ENCODE measurements around the gene HUNK.

The HUNK gene

DNA sequence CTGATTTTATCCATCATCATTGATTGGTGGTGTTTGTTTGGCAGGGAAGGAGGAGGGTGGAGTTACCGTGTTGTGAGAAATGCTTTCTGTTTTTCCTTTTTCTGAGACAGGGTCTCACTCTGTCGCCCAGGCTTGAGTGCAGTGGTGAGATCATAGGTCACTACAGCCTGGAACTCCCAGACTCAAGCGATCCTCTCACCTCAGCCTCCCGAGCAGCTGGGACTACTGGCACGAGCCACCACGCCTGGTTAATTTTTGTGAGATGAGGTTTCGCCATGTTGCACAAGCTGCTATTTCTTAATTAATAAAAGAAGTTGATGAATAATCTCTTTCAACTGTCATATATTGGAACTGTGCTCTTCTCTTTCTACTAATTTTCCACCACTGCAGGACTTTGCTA, 44.3 kb downstream of the HUNK start:
- no peak for TF ChIP-seq EP300 (IDR thresholded peaks at IDR 0.05; ENCODE audit: borderline replicate concordance)
- no peak for TF ChIP-seq RAD21 (IDR thresholded peaks at IDR 0.05; ENCODE audit: low read depth)
- no peak for TF ChIP-seq TCF12 (IDR thresholded peaks at IDR 0.05; ENCODE audit: low read depth)
- TF ChIP-seq, protein P1, sequence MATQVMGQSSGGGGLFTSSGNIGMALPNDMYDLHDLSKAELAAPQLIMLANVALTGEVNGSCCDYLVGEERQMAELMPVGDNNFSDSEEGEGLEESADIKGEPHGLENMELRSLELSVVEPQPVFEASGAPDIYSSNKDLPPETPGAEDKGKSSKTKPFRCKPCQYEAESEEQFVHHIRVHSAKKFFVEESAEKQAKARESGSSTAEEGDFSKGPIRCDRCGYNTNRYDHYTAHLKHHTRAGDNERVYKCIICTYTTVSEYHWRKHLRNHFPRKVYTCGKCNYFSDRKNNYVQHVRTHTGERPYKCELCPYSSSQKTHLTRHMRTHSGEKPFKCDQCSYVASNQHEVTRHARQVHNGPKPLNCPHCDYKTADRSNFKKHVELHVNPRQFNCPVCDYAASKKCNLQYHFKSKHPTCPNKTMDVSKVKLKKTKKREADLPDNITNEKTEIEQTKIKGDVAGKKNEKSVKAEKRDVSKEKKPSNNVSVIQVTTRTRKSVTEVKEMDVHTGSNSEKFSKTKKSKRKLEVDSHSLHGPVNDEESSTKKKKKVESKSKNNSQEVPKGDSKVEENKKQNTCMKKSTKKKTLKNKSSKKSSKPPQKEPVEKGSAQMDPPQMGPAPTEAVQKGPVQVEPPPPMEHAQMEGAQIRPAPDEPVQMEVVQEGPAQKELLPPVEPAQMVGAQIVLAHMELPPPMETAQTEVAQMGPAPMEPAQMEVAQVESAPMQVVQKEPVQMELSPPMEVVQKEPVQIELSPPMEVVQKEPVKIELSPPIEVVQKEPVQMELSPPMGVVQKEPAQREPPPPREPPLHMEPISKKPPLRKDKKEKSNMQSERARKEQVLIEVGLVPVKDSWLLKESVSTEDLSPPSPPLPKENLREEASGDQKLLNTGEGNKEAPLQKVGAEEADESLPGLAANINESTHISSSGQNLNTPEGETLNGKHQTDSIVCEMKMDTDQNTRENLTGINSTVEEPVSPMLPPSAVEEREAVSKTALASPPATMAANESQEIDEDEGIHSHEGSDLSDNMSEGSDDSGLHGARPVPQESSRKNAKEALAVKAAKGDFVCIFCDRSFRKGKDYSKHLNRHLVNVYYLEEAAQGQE (IDR thresholded peaks at IDR 0.05; ENCODE audit: low read depth), result no peak
- no peak for TF ChIP-seq CREB1 (IDR thresholded peaks at IDR 0.05; ENCODE audit: low read depth)
- TF ChIP-seq, protein P2, sequence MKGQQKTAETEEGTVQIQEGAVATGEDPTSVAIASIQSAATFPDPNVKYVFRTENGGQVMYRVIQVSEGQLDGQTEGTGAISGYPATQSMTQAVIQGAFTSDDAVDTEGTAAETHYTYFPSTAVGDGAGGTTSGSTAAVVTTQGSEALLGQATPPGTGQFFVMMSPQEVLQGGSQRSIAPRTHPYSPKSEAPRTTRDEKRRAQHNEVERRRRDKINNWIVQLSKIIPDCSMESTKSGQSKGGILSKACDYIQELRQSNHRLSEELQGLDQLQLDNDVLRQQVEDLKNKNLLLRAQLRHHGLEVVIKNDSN (IDR thresholded peaks at IDR 0.05), result no peak
- no peak for TF ChIP-seq FOXM1 (IDR thresholded peaks at IDR 0.05; ENCODE audit: borderline replicate concordance, low read depth)
- no peak for TF ChIP-seq CEBPB (IDR thresholded peaks at IDR 0.05)
- no peak for TF ChIP-seq EGR1 (IDR thresholded peaks at IDR 0.05)
- TF ChIP-seq YY1 (IDR thresholded peaks at IDR 0.05; ENCODE audit: low read depth), result no peak

DNA sequence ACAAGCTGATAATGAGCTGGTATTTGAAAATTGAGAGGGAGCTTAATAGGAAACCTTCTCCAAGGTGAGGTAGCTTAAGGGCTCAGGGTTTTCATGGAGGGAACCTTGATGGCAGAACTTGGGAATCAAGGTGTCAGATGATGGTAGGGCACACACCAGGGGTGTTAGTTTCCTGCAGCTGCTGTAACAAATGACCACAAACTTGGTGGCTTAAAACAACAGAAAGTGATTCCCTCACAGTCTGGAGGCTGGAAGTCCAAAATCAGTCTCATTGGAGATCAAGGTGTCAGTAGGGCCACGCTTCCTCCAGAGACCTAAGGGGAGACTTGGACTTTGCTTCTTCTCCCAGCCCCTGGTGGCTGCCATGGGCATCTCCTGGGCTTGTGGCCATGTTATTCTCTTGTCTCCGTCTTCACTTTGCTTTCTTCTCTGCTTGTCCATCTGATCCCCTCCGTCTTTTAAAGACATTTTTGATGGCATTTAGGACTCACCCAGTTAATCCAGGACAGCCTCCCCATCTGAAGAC, 45.5 kb downstream of the HUNK start:
- TF ChIP-seq TCF12 (IDR thresholded peaks at IDR 0.05; ENCODE audit: low read depth), result no peak
- TF ChIP-seq, protein P1 (IDR thresholded peaks at IDR 0.05; ENCODE audit: low read depth), result no peak
- no peak for TF ChIP-seq RAD21 (IDR thresholded peaks at IDR 0.05; ENCODE audit: low read depth)

DNA sequence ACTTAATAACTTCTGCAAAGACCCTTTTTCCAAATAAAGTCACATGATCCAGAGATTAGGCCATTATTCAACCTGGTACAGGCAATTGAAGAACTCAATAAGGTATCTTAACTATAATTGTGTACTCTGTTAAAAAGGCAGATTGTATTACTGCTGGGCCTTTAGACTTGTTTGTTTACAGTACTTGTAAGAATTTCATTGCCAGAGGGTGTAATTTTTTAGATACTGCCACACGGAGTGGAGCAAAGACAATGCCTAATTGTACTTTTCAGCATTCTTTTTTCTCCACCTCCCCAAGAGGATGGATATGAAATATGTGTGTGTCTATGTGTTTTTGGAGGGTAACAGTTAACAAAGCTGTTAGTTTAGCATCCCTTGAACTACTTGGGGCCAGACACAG, 47.5 kb downstream of the HUNK start:
- TF ChIP-seq EGR1 (IDR thresholded peaks at IDR 0.05) (no peak), CEBPB (IDR thresholded peaks at IDR 0.05) (no peak), CREB1 (IDR thresholded peaks at IDR 0.05; ENCODE audit: low read depth) (no peak), ZBTB7A (IDR thresholded peaks at IDR 0.05; ENCODE audit: low read depth) (no peak), EP300 (IDR thresholded peaks at IDR 0.05; ENCODE audit: borderline replicate concordance) (no peak), TAF1 (IDR thresholded peaks at IDR 0.05; ENCODE audit: low read depth) (no peak), FOXM1 (IDR thresholded peaks at IDR 0.05; ENCODE audit: borderline replicate concordance, low read depth) (no peak), YY1 (IDR thresholded peaks at IDR 0.05; ENCODE audit: low read depth) (no peak), RAD21 (IDR thresholded peaks at IDR 0.05; ENCODE audit: low read depth) (no peak), TEAD4 (IDR thresholded peaks at IDR 0.05) (no peak), NFIC (IDR thresholded peaks at IDR 0.05) (no peak), TCF12 (IDR thresholded peaks at IDR 0.05; ENCODE audit: low read depth) (no peak)
- TF ChIP-seq, protein P1 (IDR thresholded peaks at IDR 0.05; ENCODE audit: low read depth), result no peak
- TF ChIP-seq, protein P2 (IDR thresholded peaks at IDR 0.05), result no peak
- TF ChIP-seq, protein P3, sequence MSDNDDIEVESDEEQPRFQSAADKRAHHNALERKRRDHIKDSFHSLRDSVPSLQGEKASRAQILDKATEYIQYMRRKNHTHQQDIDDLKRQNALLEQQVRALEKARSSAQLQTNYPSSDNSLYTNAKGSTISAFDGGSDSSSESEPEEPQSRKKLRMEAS (IDR thresholded peaks at IDR 0.05), result no peak

DNA sequence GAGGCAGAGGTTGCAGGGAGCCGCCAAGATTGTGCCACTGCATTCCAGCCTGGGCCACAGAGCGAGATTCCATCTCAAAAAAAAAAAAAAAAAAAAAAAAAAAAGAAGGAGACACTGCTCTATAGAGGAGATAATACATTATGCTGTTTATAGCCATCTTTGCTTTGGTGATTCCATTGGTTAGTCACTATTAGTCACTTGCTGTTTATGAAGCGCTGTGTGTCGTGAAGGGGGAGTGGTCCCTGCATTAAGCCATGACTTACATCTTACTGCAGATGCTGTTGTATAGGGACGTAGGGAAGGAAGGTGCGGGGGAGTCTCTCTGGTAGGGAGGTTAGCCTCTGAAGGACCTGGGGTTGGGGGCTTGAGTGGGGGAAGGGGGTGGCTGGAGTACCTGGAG, 48.3 kb downstream of the HUNK start:
- TF ChIP-seq ZBTB7A (IDR thresholded peaks at IDR 0.05; ENCODE audit: low read depth), result no peak
- TF ChIP-seq, protein P1 (IDR thresholded peaks at IDR 0.05; ENCODE audit: low read depth), result no peak
